Liver (tissue), 9 donors: Measurements from ENCODE around the gene CRYZ. TPM values are rescaled to one million over a fixed set of nuclear protein-coding genes. Genes with fewer than 3 reads are reported as not detected.

Source experiments
- DNase-seq: peaks from one replicate; pipeline ENCODE4 v3.0.0-alpha.2; 2017; ENCODE audit warnings: low spot score
- H3K27ac ChIP-seq, 2 donors: one replicate each; pipeline ENCODE4 v1.7.0; 2013; ENCODE audit warnings: inconsistent platforms in 2 of 2, low read length in 2 of 2, control low read depth in 1 of 2, low read depth in 1 of 2, mild to moderate bottlenecking in 1 of 2
- H3K27me3 ChIP-seq, 4 donors: one replicate each; pipeline versions ENCODE4 v1.6.1 to v1.7.0; 2013; ENCODE audit warnings: low read length in 3 of 4, inconsistent platforms in 1 of 4, mild to moderate bottlenecking in 1 of 4, moderate library complexity in 1 of 4; ENCODE audit not compliant: control insufficient read depth in 4 of 4, insufficient read depth in 4 of 4
- H3K36me3 ChIP-seq, 4 donors: one replicate each; pipeline versions ENCODE4 v1.6.1 to v1.7.0; 2013; ENCODE audit warnings: low read length in 3 of 4, mild to moderate bottlenecking in 3 of 4, low read depth in 1 of 4, moderate library complexity in 1 of 4; ENCODE audit not compliant: control insufficient read depth in 4 of 4, insufficient read depth in 3 of 4
- H3K4me1 ChIP-seq, 4 donors: one replicate each; pipeline versions ENCODE4 v1.6.1 to v1.7.0; 2013; ENCODE audit warnings: low read length in 3 of 4, mild to moderate bottlenecking in 3 of 4, moderate library complexity in 1 of 4; ENCODE audit not compliant: control insufficient read depth in 4 of 4, insufficient read depth in 4 of 4
- H3K4me3 ChIP-seq, 3 donors: one replicate each; pipeline versions ENCODE4 v1.6.1 to v1.7.0; 2013; ENCODE audit warnings: low read length in 3 of 3, control low read depth in 1 of 3, low read depth in 1 of 3, mild to moderate bottlenecking in 1 of 3
- H3K9ac ChIP-seq, 2 donors: one replicate each; pipeline ENCODE4 v1.7.0; 2013; ENCODE audit warnings: low read length in 2 of 2, mild to moderate bottlenecking in 2 of 2, moderate library complexity in 2 of 2, control low read depth in 1 of 2, low read depth in 1 of 2
- H3K9me3 ChIP-seq, 4 donors: one replicate each; pipeline versions ENCODE4 v1.6.1 to v1.7.0; 2013; ENCODE audit warnings: low read length in 3 of 4; ENCODE audit not compliant: control insufficient read depth in 4 of 4
- ATF3 ChIP-seq: IDR thresholded peaks from 2 replicates; pipeline ENCODE4 v1.6.1; 2016; ENCODE audit warnings: antibody characterized with exemption
- CTCF ChIP-seq: fragments of 150-350 bp; IDR thresholded peaks from 2 replicates; pipeline ENCODE4 v1.5.1; 2017; ENCODE audit warnings: improper control_type of control experiment, low read depth, low read length; ENCODE audit not compliant: missing input control
- EGR1 ChIP-seq, 2 donors: IDR thresholded peaks; 2 replicates each; pipeline ENCODE4 v1.6.1; 2016 to 2018; ENCODE audit warnings: antibody characterized with exemption in 2 of 2, low read depth in 2 of 2
- FOXA1 ChIP-seq: IDR thresholded peaks from 2 replicates; pipeline ENCODE4 v1.6.1; 2016; ENCODE audit warnings: antibody characterized with exemption
- FOXA2 ChIP-seq: IDR thresholded peaks from 2 replicates; pipeline ENCODE4 v1.6.1; 2016; ENCODE audit warnings: antibody characterized with exemption
- GABPA ChIP-seq, 2 donors: IDR thresholded peaks in 1 of 2; conservative IDR thresholded peaks in 1 of 2; 2 replicates each; pipeline ENCODE4 v1.6.1; 2016; ENCODE audit warnings: antibody characterized with exemption in 2 of 2, mild to moderate bottlenecking in 1 of 2, moderate library complexity in 1 of 2
- HNF4A ChIP-seq, 2 donors: conservative IDR thresholded peaks; 2 replicates each; pipeline ENCODE4 v1.6.1; 2016; ENCODE audit warnings: antibody characterized with exemption in 2 of 2, mild to moderate bottlenecking in 2 of 2
- HNF4G ChIP-seq: IDR thresholded peaks from 2 replicates; pipeline ENCODE4 v1.6.1; 2016; ENCODE audit warnings: antibody characterized with exemption
- JUND ChIP-seq, 2 donors: IDR thresholded peaks; 2 replicates each; pipeline ENCODE4 v1.6.1; 2016; ENCODE audit warnings: antibody characterized with exemption in 2 of 2
- MAX ChIP-seq: IDR thresholded peaks from 2 replicates; pipeline ENCODE4 v1.6.1; 2016; ENCODE audit warnings: antibody characterized with exemption
- NR2F2 ChIP-seq: IDR thresholded peaks from 2 replicates; pipeline ENCODE4 v1.6.1; 2016; ENCODE audit warnings: antibody characterized with exemption
- RAD21 ChIP-seq, 2 donors: IDR thresholded peaks; 2 replicates each; pipeline ENCODE4 v1.6.1; 2016; ENCODE audit warnings: antibody characterized with exemption in 2 of 2, mild to moderate bottlenecking in 2 of 2
- RXRA ChIP-seq, 2 donors: IDR thresholded peaks; 2 replicates each; pipeline ENCODE4 v1.6.1; 2017 to 2018; ENCODE audit warnings: antibody characterized with exemption in 2 of 2, mild to moderate bottlenecking in 1 of 2
- SP1 ChIP-seq: IDR thresholded peaks from 2 replicates; pipeline ENCODE4 v1.6.1; 2018; ENCODE audit warnings: antibody characterized with exemption, mild to moderate bottlenecking
- TAF1 ChIP-seq: conservative IDR thresholded peaks from 2 replicates; pipeline ENCODE4 v1.6.1; 2016; ENCODE audit warnings: antibody characterized with exemption, mild to moderate bottlenecking
- YY1 ChIP-seq: IDR thresholded peaks from 2 replicates; pipeline ENCODE4 v1.6.1; 2016; ENCODE audit warnings: antibody characterized with exemption, mild to moderate bottlenecking
- WGBS: extraction: QIAGEN DNeasy Blood & Tissue Kit; methylation state at CpG from one replicate; pipeline ENCODE4 v1.1.7; 2013; 5-methylcytosine and 5-hydroxymethylcytosine counted together
- polyA plus RNA-seq, 2 donors: library from polyadenylated mRNA; stranded (reverse) in 1 of 2; unstranded in 1 of 2; fragments of 200-250 nt in 1 of 2; fragments of >200 nt in 1 of 2; fragmentation: Nextera tagmentation in 1 of 2; extraction: Ambion mirVana in 1 of 2; gene quantifications; one replicate each; pipeline versions ENCODE4 v1.2.1 to v1.2.3, GENCODE V29; 2013 to 2015
- total RNA-seq, 2 donors: library from RNA; depleted of rRNA; stranded (reverse); fragments of >200 nt; gene quantifications; one replicate each; pipeline ENCODE4 v1.2.3, GENCODE V29; 2014
- TF ChIP-seq, protein P1 (sequence below): IDR thresholded peaks from 2 replicates; pipeline ENCODE4 v1.6.1; 2016; ENCODE audit warnings: antibody characterized with exemption
- TF ChIP-seq, protein P2 (sequence below): IDR thresholded peaks from 2 replicates; pipeline ENCODE4 v1.6.1; 2016; ENCODE audit warnings: antibody characterized with exemption, mild to moderate bottlenecking
- donor health status: healthy.
- donor health status: healthy.
- donor health status: healthy.
- donor health status: healthy.
- donor health status: healthy.

The CRYZ gene
- total and polyA plus RNA-seq, 4 donors, result 104 to 183 (median 131) TPM

GRCh38 chr1:74780594-74780993, 47.7 kb upstream of the CRYZ start:
- H3K9ac ChIP-seq, result no peak overlapping the region
- H3K9me3 ChIP-seq, result no peaks in the 10 kb centered on the region
- H3K27me3 ChIP-seq, result peaks cover 0 to 6% (median 2%) of the 10 kb centered on the region in 4 donors
- no peaks in the 10 kb centered on the region for H3K4me1 ChIP-seq
- no peak for TF ChIP-seq NR2F2
- TF ChIP-seq RAD21 (IDR thresholded peaks at IDR 0.05), result no peak
- no peak for DNase-seq
- no peaks in the 10 kb centered on the region for H3K36me3 ChIP-seq
- no peak overlapping the region for H3K4me3 ChIP-seq
- H3K27ac ChIP-seq, result no peak overlapping the region
- 46% methylated on average over 2 of the region's 2 CpGs for WGBS

DNA sequence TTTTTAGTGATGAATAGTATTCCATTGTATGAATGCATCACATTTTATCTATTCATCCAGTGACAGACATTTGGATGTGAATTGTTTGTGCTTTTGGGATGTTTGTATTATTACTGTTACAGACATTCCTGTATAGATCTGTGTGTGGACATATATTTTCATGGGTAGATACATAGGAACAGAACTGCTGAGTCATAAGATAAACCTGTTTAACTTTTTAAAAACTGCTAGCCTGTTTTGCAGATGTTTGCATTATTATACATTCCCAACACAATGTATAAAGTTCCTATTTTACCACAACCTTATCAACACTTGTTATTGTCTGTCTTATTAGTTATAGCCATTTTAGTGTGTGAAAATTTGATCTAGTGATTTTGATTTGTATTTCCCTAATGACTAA, 46.9 kb upstream of the CRYZ start:
- no peak for TF ChIP-seq RAD21 (IDR thresholded peaks at IDR 0.05)
- TF ChIP-seq EGR1 (IDR thresholded peaks at IDR 0.05; ENCODE audit: low read depth in 2 of 2), result no peak
- no peak for TF ChIP-seq HNF4G
- no peak for TF ChIP-seq MAX
- TF ChIP-seq NR2F2, result no peak
- H3K9me3 ChIP-seq, result no peaks in the 10 kb centered on the region
- no peak for DNase-seq

DNA sequence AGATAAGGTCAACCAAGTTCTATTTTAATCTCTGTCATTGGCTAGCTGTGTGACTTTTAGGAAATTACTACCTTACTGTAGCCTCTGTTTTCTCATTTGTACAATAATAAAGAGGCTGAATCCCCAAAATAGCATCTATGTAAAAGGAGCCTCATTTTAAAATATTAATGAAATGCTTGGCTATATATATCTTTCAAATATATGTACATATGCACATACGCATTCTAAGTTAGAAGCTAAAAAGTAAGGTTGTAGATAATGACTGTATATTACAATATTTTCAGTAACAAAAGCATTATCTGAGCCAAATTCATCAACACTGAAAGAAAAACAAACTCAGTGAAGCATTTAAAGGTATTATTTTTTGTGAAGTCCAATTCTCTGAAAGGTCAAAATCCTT, 44.7 kb upstream of the CRYZ start:
- H3K27ac ChIP-seq, result no peak overlapping the region
- WGBS, result 97% methylated on average over 1 of the region's 1 CpG
- DNase-seq, result no peak
- H3K4me1 ChIP-seq, result no peaks in the 10 kb centered on the region
- H3K9me3 ChIP-seq, result no peaks in the 10 kb centered on the region
- H3K9ac ChIP-seq, result no peak overlapping the region
- H3K36me3 ChIP-seq, result no peaks in the 10 kb centered on the region
- no peaks in the 10 kb centered on the region for H3K27me3 ChIP-seq
- H3K4me3 ChIP-seq, result no peak overlapping the region
- TF ChIP-seq CTCF (no peak), FOXA2 (no peak), FOXA1 (no peak), GABPA (IDR thresholded peaks at IDR 0.05 in 1 of 2, conservative IDR thresholded peaks at IDR 0.05 in 1 of 2) (no peak), JUND (IDR thresholded peaks at IDR 0.05) (no peak), RAD21 (IDR thresholded peaks at IDR 0.05) (no peak), MAX (no peak), SP1 (no peak), ATF3 (no peak), HNF4G (no peak), EGR1 (IDR thresholded peaks at IDR 0.05; ENCODE audit: low read depth in 2 of 2) (no peak), TAF1 (no peak), HNF4A (conservative IDR thresholded peaks at IDR 0.05) (no peak), NR2F2 (no peak), RXRA (IDR thresholded peaks at IDR 0.05) (no peak), YY1 (no peak)
- TF ChIP-seq, protein P1, sequence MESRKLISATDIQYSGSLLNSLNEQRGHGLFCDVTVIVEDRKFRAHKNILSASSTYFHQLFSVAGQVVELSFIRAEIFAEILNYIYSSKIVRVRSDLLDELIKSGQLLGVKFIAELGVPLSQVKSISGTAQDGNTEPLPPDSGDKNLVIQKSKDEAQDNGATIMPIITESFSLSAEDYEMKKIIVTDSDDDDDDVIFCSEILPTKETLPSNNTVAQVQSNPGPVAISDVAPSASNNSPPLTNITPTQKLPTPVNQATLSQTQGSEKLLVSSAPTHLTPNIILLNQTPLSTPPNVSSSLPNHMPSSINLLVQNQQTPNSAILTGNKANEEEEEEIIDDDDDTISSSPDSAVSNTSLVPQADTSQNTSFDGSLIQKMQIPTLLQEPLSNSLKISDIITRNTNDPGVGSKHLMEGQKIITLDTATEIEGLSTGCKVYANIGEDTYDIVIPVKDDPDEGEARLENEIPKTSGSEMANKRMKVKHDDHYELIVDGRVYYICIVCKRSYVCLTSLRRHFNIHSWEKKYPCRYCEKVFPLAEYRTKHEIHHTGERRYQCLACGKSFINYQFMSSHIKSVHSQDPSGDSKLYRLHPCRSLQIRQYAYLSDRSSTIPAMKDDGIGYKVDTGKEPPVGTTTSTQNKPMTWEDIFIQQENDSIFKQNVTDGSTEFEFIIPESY, result no peak
- TF ChIP-seq, protein P2, sequence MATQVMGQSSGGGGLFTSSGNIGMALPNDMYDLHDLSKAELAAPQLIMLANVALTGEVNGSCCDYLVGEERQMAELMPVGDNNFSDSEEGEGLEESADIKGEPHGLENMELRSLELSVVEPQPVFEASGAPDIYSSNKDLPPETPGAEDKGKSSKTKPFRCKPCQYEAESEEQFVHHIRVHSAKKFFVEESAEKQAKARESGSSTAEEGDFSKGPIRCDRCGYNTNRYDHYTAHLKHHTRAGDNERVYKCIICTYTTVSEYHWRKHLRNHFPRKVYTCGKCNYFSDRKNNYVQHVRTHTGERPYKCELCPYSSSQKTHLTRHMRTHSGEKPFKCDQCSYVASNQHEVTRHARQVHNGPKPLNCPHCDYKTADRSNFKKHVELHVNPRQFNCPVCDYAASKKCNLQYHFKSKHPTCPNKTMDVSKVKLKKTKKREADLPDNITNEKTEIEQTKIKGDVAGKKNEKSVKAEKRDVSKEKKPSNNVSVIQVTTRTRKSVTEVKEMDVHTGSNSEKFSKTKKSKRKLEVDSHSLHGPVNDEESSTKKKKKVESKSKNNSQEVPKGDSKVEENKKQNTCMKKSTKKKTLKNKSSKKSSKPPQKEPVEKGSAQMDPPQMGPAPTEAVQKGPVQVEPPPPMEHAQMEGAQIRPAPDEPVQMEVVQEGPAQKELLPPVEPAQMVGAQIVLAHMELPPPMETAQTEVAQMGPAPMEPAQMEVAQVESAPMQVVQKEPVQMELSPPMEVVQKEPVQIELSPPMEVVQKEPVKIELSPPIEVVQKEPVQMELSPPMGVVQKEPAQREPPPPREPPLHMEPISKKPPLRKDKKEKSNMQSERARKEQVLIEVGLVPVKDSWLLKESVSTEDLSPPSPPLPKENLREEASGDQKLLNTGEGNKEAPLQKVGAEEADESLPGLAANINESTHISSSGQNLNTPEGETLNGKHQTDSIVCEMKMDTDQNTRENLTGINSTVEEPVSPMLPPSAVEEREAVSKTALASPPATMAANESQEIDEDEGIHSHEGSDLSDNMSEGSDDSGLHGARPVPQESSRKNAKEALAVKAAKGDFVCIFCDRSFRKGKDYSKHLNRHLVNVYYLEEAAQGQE, result no peak

More for the DNA sequence above, 46.9 kb upstream of the CRYZ start:
- Histone ChIP-seq H3K27me3 (peaks cover 0 to 6% (median 2%) of the 10 kb centered on the region in 4 donors), H3K9ac (no peak overlapping the region), H3K27ac (no peak overlapping the region), H3K4me3 (no peak overlapping the region), H3K4me1 (no peaks in the 10 kb centered on the region), H3K36me3 (no peaks in the 10 kb centered on the region)
